DND-41 (cell line): ENCODE data around the gene DLX1.

ENCODE experiments used
- CTCF ChIP-seq: IDR thresholded peaks from 2 replicates; pipeline ENCODE4 v1.5.1; 2012; ENCODE audit warnings: borderline replicate concordance, low read length, moderate library complexity, mild to moderate bottlenecking; ENCODE audit not compliant: poor library complexity, severe bottlenecking; ENCODE audit errors: extremely low read depth
- EZH2 ChIP-seq: IDR thresholded peaks from 3 replicates; pipeline ENCODE4 v1.6.1; 2012; ENCODE audit warnings: borderline replicate concordance, low read depth, mild to moderate bottlenecking, moderate library complexity, low read length, inconsistent platforms; ENCODE audit not compliant: severe bottlenecking

- TF ChIP-seq CTCF (no peak), EZH2 (no peak)
These were observed 5.3 kb upstream of the DLX1 start for GRCh38 chr2:172079838-172080640.
